Brain microvascular endothelial cell (primary cell): ENCODE measurements around the gene RPL37.
"Not testable (repeated sequence)": the region's sequence is repeated elsewhere in the genome, so short reads cannot be mapped to it uniquely, and the experiment has no call there.

ENCODE experiments used
- DNase-seq: peaks from one replicate; pipeline ENCODE4 v3.0.0-alpha.2; 2020
- H3K27ac ChIP-seq: fragments of 250-450 bp; sonication (Bioruptor Pico); 2 replicates; pipeline ENCODE4 v1.5.1; 2020; ENCODE audit warnings: mild to moderate bottlenecking, moderate library complexity
- H3K27me3 ChIP-seq: fragments of 250-450 bp; sonication (Bioruptor Pico); replicated peaks from 2 replicates; pipeline ENCODE4 v1.5.1; 2020; ENCODE audit warnings: mild to moderate bottlenecking
- H3K36me3 ChIP-seq: fragments of 250-450 bp; sonication (Bioruptor Pico); replicated peaks from 2 replicates; pipeline ENCODE4 v1.5.1; 2020; ENCODE audit warnings: mild to moderate bottlenecking
- H3K4me3 ChIP-seq: 2 replicates; pipeline ENCODE4 v1.5.1; 2011; ENCODE audit warnings: low read depth, mild to moderate bottlenecking, control low read depth, low read length, moderate library complexity
- CTCF ChIP-seq: IDR thresholded peaks from 2 replicates; pipeline ENCODE4 v1.5.1; 2011; ENCODE audit warnings: low read depth, mild to moderate bottlenecking, moderate library complexity, low read length, control low read depth, inconsistent platforms; ENCODE audit errors: missing control alignments
- in situ Hi-C: cut with HindIII; loops from 2 replicates; pipeline ENCODE4 v1.10.0; 2017; ENCODE audit warnings: low sequenced_read_pairs, low pct_ligation_motif_present

RPL37 gene

GRCh38 chr5:40834849-40835787 is at the start of gene RPL37:
RPL37 (minus strand) TSS chr5:40835222; CDS start chr5:40835185, 37 bp downstream.
- in situ Hi-C loops: no loop called here
- no peak for TF ChIP-seq CTCF
- DNase-seq: peak; percentile 96
- Histone ChIP-seq H3K4me3 (peak within 1 kb of the TSS; percentile 94), H3K36me3 (peaks cover 47% of the 10 kb centered on the region), H3K27me3 (no peaks in the 10 kb centered on the region), H3K27ac (peak within 1 kb of the TSS; percentile 97)

- H3K36me3 ChIP-seq, DNase-seq, H3K4me3 ChIP-seq, in situ Hi-C loops, H3K27ac ChIP-seq, H3K27me3 ChIP-seq: not testable (repeated sequence)
Measured at GRCh38 chr5:40883051-40883450, 48.0 kb upstream of the RPL37 start.

- in situ Hi-C loops: no loop called here
Measured at GRCh38 chr5:40882291-40882690, 47.3 kb upstream of the RPL37 start.

GRCh38 chr5:40879163-40879942 is 44.3 kb upstream of the RPL37 start:
- in situ Hi-C loops: no loop called here
- Histone ChIP-seq H3K4me3 (no peak overlapping the region), H3K36me3 (no peaks in the 10 kb centered on the region), H3K27me3 (no peaks in the 10 kb centered on the region), H3K27ac (no peak overlapping the region)
- TF ChIP-seq CTCF: peak; percentile 20
- DNase-seq: no peak

More at GRCh38 chr5:40882291-40882690, 47.3 kb upstream of the RPL37 start:
- H3K36me3 ChIP-seq: no peaks in the 10 kb centered on the region
- no peaks in the 10 kb centered on the region for H3K27me3 ChIP-seq
- no peak overlapping the region for H3K4me3 ChIP-seq
- no peak for TF ChIP-seq CTCF
- no peak overlapping the region for H3K27ac ChIP-seq
- DNase-seq: no peak

GRCh38 chr5:40877371-40877988 is 42.5 kb upstream of the RPL37 start:
- Histone ChIP-seq H3K27me3 (no peaks in the 10 kb centered on the region), H3K27ac (no peak overlapping the region), H3K36me3 (no peaks in the 10 kb centered on the region), H3K4me3 (no peak overlapping the region)
- no peak for DNase-seq
- TF ChIP-seq CTCF: no peak
- in situ Hi-C loops: no loop called here

GRCh38 chr5:40875958-40876357 is 40.9 kb upstream of the RPL37 start:
- in situ Hi-C loops: no loop called here
- no peak for TF ChIP-seq CTCF
- Histone ChIP-seq H3K36me3 (no peaks in the 10 kb centered on the region), H3K27ac (no peak overlapping the region), H3K27me3 (no peaks in the 10 kb centered on the region), H3K4me3 (no peak overlapping the region)
- no peak for DNase-seq
